ENCODE results near the gene USP22. TPM values are rescaled to one million over a fixed set of nuclear protein-coding genes. Genes with fewer than 3 reads are reported as not detected.

USP22 gene
- total RNA-seq, 1 experiment from 2014 or later = 210 TPM

- H3K9ac ChIP-seq (ENCODE audit: low read length) = no peak overlapping the region
- DNase-seq (ENCODE audit: low read depth, low spot score) (no peak), ATAC-seq (no peak)
- ChIA-PET POLR2A (interaction anchor here (0.9 to 1.1 kb wide), 2 partner anchors 9 to 11 kb away, joined by 3 read pairs; partner anchors contain the start of gene USP22), CTCF (no interaction called here), RAD21 (ENCODE audit: low non-redundant PET in 1 of 2, low total read pairs in 2 of 2, uncharacterized antibody in 2 of 2, unreplicated experiment in 2 of 2) (no interaction called here)
- H3K79me2 ChIP-seq (ENCODE audit: insufficient read depth, low read length) = peaks cover 100% of the 10 kb centered on the region
- intact Hi-C loops (cut with micrococcal nuclease) = no loop called here
- no peak overlapping the region for H3K4me3 ChIP-seq (replicated peaks in 1 of 2; ENCODE audit: low read depth in 1 of 2, low read length in 2 of 2)
- TF ChIP-seq TCF7L2 (IDR thresholded peaks at IDR 0.05; ENCODE audit: borderline replicate concordance, extremely low read depth, insufficient read depth, insufficient read length) (no peak), SIN3A (IDR thresholded peaks at IDR 0.05; ENCODE audit: low read depth) (no peak), SRF (IDR thresholded peaks at IDR 0.05; ENCODE audit: low read depth) (no peak), SP1 (IDR thresholded peaks at IDR 0.05; ENCODE audit: low read depth) (no peak), JUND (IDR thresholded peaks at IDR 0.05) (no peak), ZFX (IDR thresholded peaks at IDR 0.05) (no peak), CEBPB (IDR thresholded peaks at IDR 0.05; ENCODE audit: low read depth) (no peak), RAD21 (IDR thresholded peaks at IDR 0.05; ENCODE audit: low read depth) (no peak), ATF3 (IDR thresholded peaks at IDR 0.05) (no peak), ELF1 (IDR thresholded peaks at IDR 0.05; ENCODE audit: borderline replicate concordance, low read depth) (no peak), POLR2A (IDR thresholded peaks at IDR 0.05; ENCODE audit: borderline replicate concordance, extremely low read depth, insufficient read depth, insufficient read length) (no peak), MAX (IDR thresholded peaks at IDR 0.05) (no peak), REST (IDR thresholded peaks at IDR 0.05; ENCODE audit: low read depth) (no peak), EZH2phosphoT487 (IDR thresholded peaks at IDR 0.05; ENCODE audit: borderline replicate concordance) (no peak), ZNF274 (IDR thresholded peaks at IDR 0.05; ENCODE audit: low read depth, low read length) (no peak), POLR2AphosphoS5 (IDR thresholded peaks at IDR 0.05; ENCODE audit: low read depth, low read length) (no peak), YY1 (IDR thresholded peaks at IDR 0.05; ENCODE audit: extremely low read depth, insufficient replicate concordance, low read depth, low read length) (no peak)
- TF ChIP-seq, protein P1, sequence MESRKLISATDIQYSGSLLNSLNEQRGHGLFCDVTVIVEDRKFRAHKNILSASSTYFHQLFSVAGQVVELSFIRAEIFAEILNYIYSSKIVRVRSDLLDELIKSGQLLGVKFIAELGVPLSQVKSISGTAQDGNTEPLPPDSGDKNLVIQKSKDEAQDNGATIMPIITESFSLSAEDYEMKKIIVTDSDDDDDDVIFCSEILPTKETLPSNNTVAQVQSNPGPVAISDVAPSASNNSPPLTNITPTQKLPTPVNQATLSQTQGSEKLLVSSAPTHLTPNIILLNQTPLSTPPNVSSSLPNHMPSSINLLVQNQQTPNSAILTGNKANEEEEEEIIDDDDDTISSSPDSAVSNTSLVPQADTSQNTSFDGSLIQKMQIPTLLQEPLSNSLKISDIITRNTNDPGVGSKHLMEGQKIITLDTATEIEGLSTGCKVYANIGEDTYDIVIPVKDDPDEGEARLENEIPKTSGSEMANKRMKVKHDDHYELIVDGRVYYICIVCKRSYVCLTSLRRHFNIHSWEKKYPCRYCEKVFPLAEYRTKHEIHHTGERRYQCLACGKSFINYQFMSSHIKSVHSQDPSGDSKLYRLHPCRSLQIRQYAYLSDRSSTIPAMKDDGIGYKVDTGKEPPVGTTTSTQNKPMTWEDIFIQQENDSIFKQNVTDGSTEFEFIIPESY (IDR thresholded peaks at IDR 0.05; ENCODE audit: extremely low read depth, insufficient replicate concordance, low read length) = no peak
- no peak overlapping the region for H2AFZ ChIP-seq (ENCODE audit: low read depth, low read length, poor library complexity, severe bottlenecking)
- no peak overlapping the region for H3K4me2 ChIP-seq (ENCODE audit: low read length)
- peaks cover 11 to 40% of the 10 kb centered on the region in 2 experiments; a peak in 3 of 4 replicates for H3K36me3 ChIP-seq (ENCODE audit: control insufficient read depth in 1 of 2, insufficient read depth in 2 of 2, low read length in 2 of 2)
- H4K20me1 ChIP-seq (ENCODE audit: insufficient read depth) = peaks cover 67% of the 10 kb centered on the region; the same call in 1 of the 2 replicates
- no peaks in the 10 kb centered on the region for H3K27me3 ChIP-seq (ENCODE audit: insufficient read depth, low read length)
- BruUV-seq (replicated peaks) = no TSS peak
- H3K27ac ChIP-seq (ENCODE audit: low read depth, low read length) = no peak overlapping the region
- no peaks in the 10 kb centered on the region for H3K9me2 ChIP-seq (ENCODE audit: insufficient read depth)
- H3K9me3 ChIP-seq (ENCODE audit: control insufficient read depth in 1 of 2, insufficient read depth in 1 of 2, low read depth in 1 of 2, low read length in 2 of 2) = no peaks in the 10 kb centered on the region
- H3K4me1 ChIP-seq (ENCODE audit: control insufficient read depth in 1 of 2, insufficient read depth in 2 of 2, low read length in 2 of 2) = no peaks in the 10 kb centered on the region; a peak in 1 of 4 replicates
Measured at GRCh38 chr17:21031756-21032396, 10.9 kb downstream of the USP22 start.
